Lower leg skin (tissue), 4 donors: ENCODE measurements around the gene SRA1. TPM values are rescaled to one million over a fixed set of nuclear protein-coding genes. Genes with fewer than 3 reads are reported as not detected.

Source experiments
- DNase-seq, 2 donors: peaks; one replicate each; pipeline ENCODE4 v3.0.0-alpha.2; 2019; ENCODE audit warnings: low spot score in 2 of 2
- H3K4me3 ChIP-seq: fragments of 200-600 bp; sonication (generic); 2 replicates; pipeline ENCODE4 v1.5.1; 2017; ENCODE audit warnings: mild to moderate bottlenecking, low read depth; ENCODE audit not compliant: poor library complexity, severe bottlenecking
- CTCF ChIP-seq, 3 donors: fragments of 450-650 bp; IDR thresholded peaks; one replicate each; pipeline ENCODE4 v1.5.1; 2016; ENCODE audit warnings: antibody characterized with exemption in 3 of 3, mild to moderate bottlenecking in 3 of 3, moderate library complexity in 2 of 3
- POLR2A ChIP-seq, 2 donors: fragments of 450-650 bp; IDR thresholded peaks; one replicate each; pipeline ENCODE4 v1.6.1; 2016 to 2017; ENCODE audit warnings: antibody characterized with exemption in 2 of 2, mild to moderate bottlenecking in 1 of 2, moderate library complexity in 1 of 2
- whole genome bisulfite sequencing, 2 donors: methylation state at CpG; one replicate each; pipeline ENCODE4 v1.1.5; 2018; 5-methylcytosine and 5-hydroxymethylcytosine counted together
- intact Hi-C: fragments of 100-400 bp; cut with DNase I; formaldehyde crosslinking; loops from one replicate; pipeline ENCODE4 v1.15.0; 2023; ENCODE audit warnings: low total_unique reads
- total RNA-seq, 4 donors: library from RNA; depleted of rRNA; stranded (reverse); fragments of >200 nt; gene quantifications; one replicate each; pipeline ENCODE4 v1.1.0, GENCODE V29; 2016

SRA1 gene
- total RNA-seq, 4 donors from 2014 or later, result 11.4 to 23.9 (median 14.6) TPM

GRCh38 chr5:140548300-140548688 is 9.0 kb downstream of the SRA1 start:
- 8 to 12% methylated on average over 5 of the region's 5 CpGs for WGBS, 2 donors
- peak overlapping the region; percentile 47 for H3K4me3 ChIP-seq
- intact Hi-C loops, result loop anchor here (10.0 kb wide), 1 partner anchor 163 kb away; no protein-coding TSS in a partner anchor
- no peak for DNase-seq
- no peak for TF ChIP-seq CTCF (IDR thresholded peaks at IDR 0.05)
- TF ChIP-seq POLR2A (IDR thresholded peaks at IDR 0.05), result no peak

- 2% methylated on average over 18 to 51 of the region's 52 CpGs for WGBS, 2 donors
- intact Hi-C loops, result loop anchor here (10.0 kb wide), 1 partner anchor 163 kb away; no protein-coding TSS in a partner anchor
- peak within 1 kb of the TSS; percentile 47 for H3K4me3 ChIP-seq
- DNase-seq, result peak; percentile 97 to 99
- TF ChIP-seq POLR2A (IDR thresholded peaks at IDR 0.05) (peak in 1 of 2 donors; percentile 47), CTCF (IDR thresholded peaks at IDR 0.05) (peak in 1 of 3 donors; percentile 94)
Measured at GRCh38 chr5:140547508-140548299, 9.6 kb downstream of the SRA1 start, which contains the start of gene EIF4EBP3. TSS of gene EIF4EBP3 (plus strand) at chr5:140547662. CDS start at chr5:140547738, 76 bp downstream.

GRCh38 chr5:140546851-140547507 is 10.3 kb downstream of the SRA1 start:
- TF ChIP-seq POLR2A (IDR thresholded peaks at IDR 0.05) (no peak), CTCF (IDR thresholded peaks at IDR 0.05) (no peak)
- peak in 1 of 2 donors; percentile 85 for DNase-seq
- 38 to 41% methylated on average over 13 of the region's 13 CpGs for WGBS, 2 donors
- intact Hi-C loops, result loop anchor here (10.0 kb wide), 1 partner anchor 162 kb away; no protein-coding TSS in a partner anchor
- no peak overlapping the region for H3K4me3 ChIP-seq

GRCh38 chr5:140545606-140546005 is 11.7 kb downstream of the SRA1 start:
- no peak for DNase-seq
- TF ChIP-seq POLR2A (IDR thresholded peaks at IDR 0.05) (no peak), CTCF (IDR thresholded peaks at IDR 0.05) (no peak)
- intact Hi-C loops, result loop anchor here (10.0 kb wide), 1 partner anchor 161 kb away; no protein-coding TSS in a partner anchor
- WGBS, 2 donors, result 96 to 98% methylated on average over 10 of the region's 10 CpGs
- H3K4me3 ChIP-seq, result no peak overlapping the region

- intact Hi-C loops, result loop anchor here (10.0 kb wide), 1 partner anchor 160 kb away; no protein-coding TSS in a partner anchor
- TF ChIP-seq CTCF (IDR thresholded peaks at IDR 0.05) (no peak), POLR2A (IDR thresholded peaks at IDR 0.05) (no peak)
- WGBS, 2 donors, result 94 to 96% methylated on average over 7 of the region's 7 CpGs
- no peak overlapping the region for H3K4me3 ChIP-seq
- no peak for DNase-seq
Measured at GRCh38 chr5:140544986-140545385, 12.3 kb downstream of the SRA1 start.
